Parathyroid adenoma (tissue), 2 donors: ENCODE data around the gene C11orf68.

Experiments
- H2AFZ ChIP-seq: fragments of 300-600 bp; sonication (generic); one replicate; pipeline ENCODE4 v1.7.0; 2017; ENCODE audit warnings: antibody characterized with exemption, mild to moderate bottlenecking
- H3K27ac ChIP-seq: fragments of 300-600 bp; sonication (generic); one replicate; pipeline ENCODE4 v1.7.0; 2017
- H3K27me3 ChIP-seq: fragments of 300-600 bp; sonication (generic); one replicate; pipeline ENCODE4 v1.7.0; 2017; ENCODE audit warnings: low read length; ENCODE audit not compliant: control insufficient read depth, insufficient read depth
- H3K36me3 ChIP-seq: fragments of 300-600 bp; sonication (generic); one replicate; pipeline ENCODE4 v1.7.0; 2017; ENCODE audit warnings: low read length; ENCODE audit not compliant: control insufficient read depth, insufficient read depth
- H3K4me1 ChIP-seq: fragments of 300-600 bp; sonication (generic); one replicate; pipeline ENCODE4 v1.7.0; 2017; ENCODE audit warnings: control low read depth
- H3K4me2 ChIP-seq: fragments of 300-600 bp; sonication (generic); one replicate; pipeline ENCODE4 v1.7.0; 2017; ENCODE audit warnings: low read length
- H3K4me3 ChIP-seq: fragments of 300-600 bp; sonication (generic); one replicate; pipeline ENCODE4 v1.7.0; 2017; ENCODE audit warnings: low read depth, low read length
- H3K79me2 ChIP-seq: fragments of 300-600 bp; sonication (generic); one replicate; pipeline ENCODE4 v1.7.0; 2017; ENCODE audit warnings: control low read depth
- H3K9ac ChIP-seq: fragments of 300-600 bp; sonication (generic); one replicate; pipeline ENCODE4 v1.7.0; 2017; ENCODE audit warnings: mild to moderate bottlenecking
- H3K9me3 ChIP-seq: fragments of 300-600 bp; sonication (generic); one replicate; pipeline ENCODE4 v1.7.0; 2017; ENCODE audit warnings: low read length; ENCODE audit not compliant: control insufficient read depth
- CTCF ChIP-seq: fragments of 300-600 bp; sonication (generic); IDR thresholded peaks from one replicate; pipeline ENCODE4 v1.7.0; 2017; ENCODE audit warnings: antibody characterized with exemption, mild to moderate bottlenecking
- donor health status: primary hyperparathyroidism.

The C11orf68 gene

GRCh38 chr11:65962141-65962564 is 43.3 kb upstream of the C11orf68 start:
- Histone ChIP-seq H3K4me1 (peaks cover 7% of the 10 kb centered on the region), H3K4me2 (peak overlapping the region; percentile 78), H2AFZ (no peak overlapping the region), H3K9me3 (no peaks in the 10 kb centered on the region), H3K36me3 (no peaks in the 10 kb centered on the region), H3K9ac (no peak overlapping the region), H3K4me3 (peak overlapping the region; percentile 44), H3K27me3 (no peaks in the 10 kb centered on the region), H3K79me2 (peaks cover 12% of the 10 kb centered on the region), H3K27ac (no peak overlapping the region)
- no peak for TF ChIP-seq CTCF

- Histone ChIP-seq H3K9ac (peak within 1 kb of the TSS; percentile 72), H3K27me3 (no peaks in the 10 kb centered on the region), H3K27ac (peak within 1 kb of the TSS; percentile 90), H3K36me3 (no peaks in the 10 kb centered on the region), H3K4me3 (peak within 1 kb of the TSS; percentile 91), H3K4me1 (peaks cover 7% of the 10 kb centered on the region), H3K4me2 (peak within 1 kb of the TSS; percentile 78), H3K9me3 (no peaks in the 10 kb centered on the region), H2AFZ (peak within 1 kb of the TSS; percentile 97), H3K79me2 (peaks cover 12% of the 10 kb centered on the region)
- no peak for TF ChIP-seq CTCF
Measured at GRCh38 chr11:65961267-65962140, 42.6 kb upstream of the C11orf68 start, which contains the start of gene SART1. Gene SART1, plus strand, starts transcription at chr11:65961734. Its CDS starts 47 bp downstream, at chr11:65961781.

- H2AFZ ChIP-seq, result peak overlapping the region; percentile 97
- H3K4me1 ChIP-seq, result peaks cover 7% of the 10 kb centered on the region
- no peaks in the 10 kb centered on the region for H3K9me3 ChIP-seq
- H3K27ac ChIP-seq, result peak overlapping the region; percentile 90
- peak overlapping the region; percentile 73 for H3K4me2 ChIP-seq
- no peak for TF ChIP-seq CTCF
- H3K79me2 ChIP-seq, result peaks cover 12% of the 10 kb centered on the region
- peak overlapping the region; percentile 91 for H3K4me3 ChIP-seq
- H3K36me3 ChIP-seq, result no peaks in the 10 kb centered on the region
- no peak overlapping the region for H3K9ac ChIP-seq
- H3K27me3 ChIP-seq, result no peaks in the 10 kb centered on the region
Measured at GRCh38 chr11:65960824-65961266, 42.0 kb upstream of the C11orf68 start.

GRCh38 chr11:65958774-65959420 is 40.0 kb upstream of the C11orf68 start:
- Histone ChIP-seq H3K9ac (no peak overlapping the region), H3K4me1 (peaks cover 7% of the 10 kb centered on the region), H3K4me3 (no peak overlapping the region), H3K4me2 (no peak overlapping the region), H3K9me3 (no peaks in the 10 kb centered on the region), H3K36me3 (no peaks in the 10 kb centered on the region), H3K27me3 (no peaks in the 10 kb centered on the region), H3K79me2 (peaks cover 12% of the 10 kb centered on the region), H3K27ac (no peak overlapping the region), H2AFZ (no peak overlapping the region)
- no peak for TF ChIP-seq CTCF
